Epithelial cell of proximal tubule (primary cell): ENCODE data around the gene CLEC16A. TPM values are rescaled to one million over a fixed set of nuclear protein-coding genes. Genes with fewer than 3 reads are reported as not detected.

Experiments used
- DNase-seq: peaks from one replicate; pipeline ENCODE4 v3.0.0-alpha.2; 2011; ENCODE audit warnings: low read depth
- H3K4me3 ChIP-seq: 2 replicates; pipeline ENCODE4 v1.5.1; 2011; ENCODE audit warnings: low read depth, mild to moderate bottlenecking, low read length
- CTCF ChIP-seq: conservative IDR thresholded peaks from 2 replicates; pipeline ENCODE4 v1.5.1; 2012; ENCODE audit warnings: low read depth, mild to moderate bottlenecking, low read length
- total RNA-seq: library from RNA; depleted of rRNA; stranded (reverse); fragments of >200 nt; gene quantifications from 2 replicates; pipeline ENCODE4 v1.2.3, GENCODE V29; 2015

CLEC16A gene
- total RNA-seq, 1 donor from 2014 or later, result 15.6 TPM

- no peak for DNase-seq
- no peak for TF ChIP-seq CTCF
- no peak overlapping the region for H3K4me3 ChIP-seq
Observed at GRCh38 chr16:10992112-10992511, 47.7 kb downstream of the CLEC16A start.

DNA sequence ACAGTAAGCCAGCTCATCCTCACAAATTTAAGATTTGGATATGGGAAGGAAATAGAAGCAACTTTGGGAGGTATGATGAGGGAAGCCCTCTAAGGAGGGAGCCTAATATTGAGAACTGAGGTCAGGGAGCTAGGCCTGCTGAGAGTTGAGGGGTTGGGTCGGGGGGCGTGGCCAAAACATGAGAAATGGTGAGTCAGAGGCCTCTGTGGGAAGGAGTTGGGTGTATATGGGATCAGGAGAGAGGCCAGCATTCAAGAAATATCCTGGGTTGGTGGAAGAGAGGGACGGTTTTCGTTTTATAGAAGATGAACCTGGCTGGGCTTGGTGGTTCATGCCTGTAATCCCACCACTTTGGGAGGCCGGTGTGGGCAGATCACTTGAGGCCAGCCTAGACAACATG lies 48.4 kb downstream of the CLEC16A start:
- no peak overlapping the region for H3K4me3 ChIP-seq
- no peak for TF ChIP-seq CTCF
- no peak for DNase-seq

- H3K4me3 ChIP-seq, result no peak overlapping the region
- no peak for TF ChIP-seq CTCF
- no peak for DNase-seq
Observed at GRCh38 chr16:10993649-10994048, 49.3 kb downstream of the CLEC16A start.

GRCh38 chr16:10994571-10994970 lies 50.2 kb downstream of the CLEC16A start:
- no peak for DNase-seq
- H3K4me3 ChIP-seq, result no peak overlapping the region

DNA sequence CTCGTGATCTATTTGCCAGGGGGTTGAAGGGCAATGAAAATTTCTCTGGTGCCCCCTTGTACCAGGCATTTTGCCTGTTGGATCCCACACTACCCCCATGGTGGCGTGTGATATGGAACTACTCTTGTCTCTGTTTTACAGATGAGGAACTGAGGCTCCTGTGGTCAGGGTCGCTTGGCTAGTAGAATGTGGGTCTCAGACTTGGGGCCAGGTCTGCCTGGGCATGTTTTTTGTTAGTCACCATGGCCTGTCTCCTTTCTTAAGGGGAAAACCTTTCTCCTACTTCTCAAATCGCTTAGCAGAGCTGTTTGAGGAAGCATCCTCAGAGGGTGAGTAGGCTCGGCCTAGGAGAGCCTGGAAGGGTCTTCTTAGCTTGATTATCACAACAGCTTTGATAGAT lies 51.2 kb downstream of the CLEC16A start:
- no peak for TF ChIP-seq CTCF
- no peak overlapping the region for H3K4me3 ChIP-seq
- no peak for DNase-seq

More at GRCh38 chr16:10994571-10994970, 50.2 kb downstream of the CLEC16A start:
- TF ChIP-seq CTCF, result no peak

DNA sequence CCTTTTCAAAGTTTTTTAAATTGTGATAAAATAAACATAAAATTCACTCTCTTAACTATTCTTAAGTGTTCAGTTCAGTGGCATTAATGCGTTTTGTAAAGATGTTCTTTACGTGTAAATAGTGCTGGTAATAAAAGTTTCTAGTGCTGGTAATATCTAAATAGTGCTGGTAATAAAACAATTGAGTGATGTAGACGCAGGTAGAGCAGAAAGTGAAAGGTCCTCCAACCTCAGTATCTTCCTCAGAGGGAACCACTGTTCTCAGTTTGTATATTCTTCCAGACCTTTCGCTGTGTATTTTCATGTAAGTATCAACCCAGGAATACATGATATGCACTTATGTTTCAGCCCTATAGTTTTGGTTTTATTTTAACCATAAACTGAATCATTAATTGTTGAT lies 53.1 kb downstream of the CLEC16A start:
- no peak for TF ChIP-seq CTCF
- no peak overlapping the region for H3K4me3 ChIP-seq
- no peak for DNase-seq

DNA sequence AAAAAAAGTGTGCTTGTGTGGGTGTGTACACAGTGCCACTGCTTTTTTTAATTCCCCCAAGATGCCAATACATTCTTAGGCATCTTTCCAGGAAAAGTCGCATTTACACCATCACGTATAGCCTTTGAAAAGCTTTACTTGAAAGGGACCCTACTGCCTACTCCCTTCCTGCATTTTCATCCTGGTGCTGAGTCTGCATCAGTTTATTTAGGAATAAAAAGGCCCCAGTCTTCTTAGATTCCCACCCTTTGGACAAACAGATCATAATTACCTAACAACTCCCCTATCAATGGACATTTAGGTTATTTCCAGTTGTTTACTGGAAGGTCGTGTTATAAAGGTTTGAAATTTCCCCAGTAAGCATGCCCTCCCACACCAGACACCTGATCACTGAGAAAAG lies 54.9 kb downstream of the CLEC16A start:
- TF ChIP-seq CTCF, result no peak
- H3K4me3 ChIP-seq, result no peak overlapping the region
- no peak for DNase-seq
